Subcutaneous abdominal adipose tissue (tissue), 5 donors: ENCODE measurements around the gene KAZN.

ENCODE experiments used
- H3K27ac ChIP-seq: one replicate; pipeline ENCODE4 v1.7.0; 2013; ENCODE audit warnings: low read depth, mild to moderate bottlenecking, inconsistent platforms, low read length, moderate library complexity
- H3K27me3 ChIP-seq, 5 donors: one replicate each; pipeline ENCODE4 v1.7.0; 2013; ENCODE audit warnings: low read length in 5 of 5, inconsistent platforms in 1 of 5; ENCODE audit not compliant: control insufficient read depth in 5 of 5, insufficient read depth in 4 of 5
- H3K36me3 ChIP-seq, 5 donors: one replicate each; pipeline ENCODE4 v1.7.0; 2013; ENCODE audit warnings: low read length in 5 of 5; ENCODE audit not compliant: control insufficient read depth in 5 of 5, insufficient read depth in 5 of 5
- H3K4me1 ChIP-seq, 5 donors: one replicate each; pipeline ENCODE4 v1.7.0; 2013; ENCODE audit warnings: low read length in 5 of 5, mild to moderate bottlenecking in 3 of 5, moderate library complexity in 1 of 5; ENCODE audit not compliant: control insufficient read depth in 5 of 5, insufficient read depth in 5 of 5
- H3K4me3 ChIP-seq, 5 donors: one replicate each; pipeline ENCODE4 v1.7.0; 2013; ENCODE audit warnings: low read length in 5 of 5, low read depth in 1 of 5
- H3K9ac ChIP-seq, 5 donors: one replicate each; pipeline ENCODE4 v1.7.0; 2013; ENCODE audit warnings: low read length in 5 of 5, mild to moderate bottlenecking in 4 of 5, moderate library complexity in 3 of 5
- H3K9me3 ChIP-seq, 5 donors: one replicate each; pipeline ENCODE4 v1.7.0; 2013; ENCODE audit warnings: low read length in 5 of 5; ENCODE audit not compliant: control insufficient read depth in 5 of 5
- donor health status: healthy.
- donor health status: healthy.
- donor health status: healthy.
- donor health status: healthy.
- donor health status: healthy.

Gene KAZN

GRCh38 chr1:14820295-14821085 lies 222.0 kb downstream of the KAZN start:
- H3K4me3 ChIP-seq = no peak overlapping the region
- no peak overlapping the region for H3K9ac ChIP-seq
- H3K27me3 ChIP-seq = peaks cover 0 to 5% (median 0%) of the 10 kb centered on the region in 5 donors
- H3K9me3 ChIP-seq = peaks cover 0 to 6% (median 0%) of the 10 kb centered on the region in 5 donors
- H3K4me1 ChIP-seq = peaks cover 0 to under 1% (median under 1%) of the 10 kb centered on the region in 5 donors
- no peak overlapping the region for H3K27ac ChIP-seq
- no peaks in the 10 kb centered on the region for H3K36me3 ChIP-seq

- Histone ChIP-seq H3K27ac (no peak overlapping the region), H3K9me3 (no peaks in the 10 kb centered on the region), H3K9ac (no peak overlapping the region), H3K4me1 (peaks cover 0 to 9% (median 8%) of the 10 kb centered on the region in 5 donors), H3K27me3 (peaks cover 0 to 3% (median 0%) of the 10 kb centered on the region in 5 donors), H3K4me3 (no peak overlapping the region), H3K36me3 (no peaks in the 10 kb centered on the region)
Observed at GRCh38 chr1:14822493-14822892, 224.0 kb downstream of the KAZN start.

GRCh38 chr1:14822996-14823395 lies 224.5 kb downstream of the KAZN start:
- peaks cover 0 to 9% (median 8%) of the 10 kb centered on the region in 5 donors for H3K4me1 ChIP-seq
- H3K9ac ChIP-seq = no peak overlapping the region
- H3K27ac ChIP-seq = no peak overlapping the region
- H3K9me3 ChIP-seq = no peaks in the 10 kb centered on the region
- H3K4me3 ChIP-seq = no peak overlapping the region
- H3K27me3 ChIP-seq = peaks cover 0 to 3% (median 0%) of the 10 kb centered on the region in 5 donors
- H3K36me3 ChIP-seq = no peaks in the 10 kb centered on the region

- Histone ChIP-seq H3K36me3 (no peaks in the 10 kb centered on the region), H3K4me3 (no peak overlapping the region), H3K27me3 (peaks cover 0 to 3% (median 0%) of the 10 kb centered on the region in 5 donors), H3K27ac (no peak overlapping the region), H3K4me1 (peaks cover 0 to 9% (median 8%) of the 10 kb centered on the region in 5 donors), H3K9me3 (peaks cover 0 to 5% (median 0%) of the 10 kb centered on the region in 5 donors), H3K9ac (no peak overlapping the region)
Observed at GRCh38 chr1:14824314-14824915, 225.9 kb downstream of the KAZN start.

- peaks cover 0 to 5% (median 0%) of the 10 kb centered on the region in 5 donors for H3K9me3 ChIP-seq
- peak overlapping the region; percentile 54 for H3K27ac ChIP-seq
- H3K4me1 ChIP-seq = peaks cover 0 to 9% (median 8%) of the 10 kb centered on the region in 5 donors
- H3K9ac ChIP-seq = no peak overlapping the region
- H3K27me3 ChIP-seq = peaks cover 0 to 3% (median 0%) of the 10 kb centered on the region in 5 donors
- H3K4me3 ChIP-seq = no peak overlapping the region
- no peaks in the 10 kb centered on the region for H3K36me3 ChIP-seq
Observed at GRCh38 chr1:14825396-14825795, 226.9 kb downstream of the KAZN start.

- Histone ChIP-seq H3K27me3 (peaks cover 0 to 3% (median 0%) of the 10 kb centered on the region in 5 donors), H3K36me3 (no peaks in the 10 kb centered on the region), H3K27ac (peak overlapping the region; percentile 54), H3K4me3 (no peak overlapping the region), H3K9ac (peak overlapping the region in 1 of 5 donors; percentile 10), H3K4me1 (peaks cover 0 to 9% (median 8%) of the 10 kb centered on the region in 5 donors), H3K9me3 (peaks cover 0 to 5% (median 0%) of the 10 kb centered on the region in 5 donors)
Observed at GRCh38 chr1:14826172-14826636, 227.7 kb downstream of the KAZN start.

- H3K27me3 ChIP-seq = peaks cover 0 to 3% (median 0%) of the 10 kb centered on the region in 5 donors
- no peak overlapping the region for H3K4me3 ChIP-seq
- H3K4me1 ChIP-seq = peaks cover 0 to 9% (median 8%) of the 10 kb centered on the region in 5 donors
- no peak overlapping the region for H3K27ac ChIP-seq
- peaks cover 0 to 5% (median 0%) of the 10 kb centered on the region in 5 donors for H3K9me3 ChIP-seq
- no peak overlapping the region for H3K9ac ChIP-seq
- H3K36me3 ChIP-seq = no peaks in the 10 kb centered on the region
Observed at GRCh38 chr1:14826731-14827326, 228.3 kb downstream of the KAZN start.

GRCh38 chr1:14827870-14828269 lies 229.4 kb downstream of the KAZN start:
- Histone ChIP-seq H3K9me3 (peaks cover 0 to 5% (median 0%) of the 10 kb centered on the region in 5 donors), H3K9ac (no peak overlapping the region), H3K4me3 (no peak overlapping the region), H3K36me3 (no peaks in the 10 kb centered on the region), H3K27me3 (peaks cover 0 to 3% (median 0%) of the 10 kb centered on the region in 5 donors), H3K4me1 (peaks cover 0 to 9% (median 8%) of the 10 kb centered on the region in 5 donors), H3K27ac (no peak overlapping the region)

- H3K9ac ChIP-seq = no peak overlapping the region
- H3K36me3 ChIP-seq = no peaks in the 10 kb centered on the region
- no peak overlapping the region for H3K27ac ChIP-seq
- H3K9me3 ChIP-seq = peaks cover 0 to 5% (median 0%) of the 10 kb centered on the region in 5 donors
- no peak overlapping the region for H3K4me3 ChIP-seq
- peaks cover 0 to 3% (median 0%) of the 10 kb centered on the region in 5 donors for H3K27me3 ChIP-seq
- peaks cover 0 to 9% (median 8%) of the 10 kb centered on the region in 5 donors for H3K4me1 ChIP-seq
Observed at GRCh38 chr1:14828665-14829064, 230.2 kb downstream of the KAZN start.
